GM20000 (cell line): ENCODE data around the gene FARSA.

Source experiments
- DNase-seq: peaks from one replicate; pipeline ENCODE4 v3.0.0; 2012; ENCODE audit warnings: low spot score
- CTCF ChIP-seq: IDR thresholded peaks from 2 replicates; pipeline ENCODE4 v1.5.1; 2012; ENCODE audit warnings: mild to moderate bottlenecking, control low read depth; ENCODE audit errors: extremely low read depth, missing control alignments

FARSA gene

DNA sequence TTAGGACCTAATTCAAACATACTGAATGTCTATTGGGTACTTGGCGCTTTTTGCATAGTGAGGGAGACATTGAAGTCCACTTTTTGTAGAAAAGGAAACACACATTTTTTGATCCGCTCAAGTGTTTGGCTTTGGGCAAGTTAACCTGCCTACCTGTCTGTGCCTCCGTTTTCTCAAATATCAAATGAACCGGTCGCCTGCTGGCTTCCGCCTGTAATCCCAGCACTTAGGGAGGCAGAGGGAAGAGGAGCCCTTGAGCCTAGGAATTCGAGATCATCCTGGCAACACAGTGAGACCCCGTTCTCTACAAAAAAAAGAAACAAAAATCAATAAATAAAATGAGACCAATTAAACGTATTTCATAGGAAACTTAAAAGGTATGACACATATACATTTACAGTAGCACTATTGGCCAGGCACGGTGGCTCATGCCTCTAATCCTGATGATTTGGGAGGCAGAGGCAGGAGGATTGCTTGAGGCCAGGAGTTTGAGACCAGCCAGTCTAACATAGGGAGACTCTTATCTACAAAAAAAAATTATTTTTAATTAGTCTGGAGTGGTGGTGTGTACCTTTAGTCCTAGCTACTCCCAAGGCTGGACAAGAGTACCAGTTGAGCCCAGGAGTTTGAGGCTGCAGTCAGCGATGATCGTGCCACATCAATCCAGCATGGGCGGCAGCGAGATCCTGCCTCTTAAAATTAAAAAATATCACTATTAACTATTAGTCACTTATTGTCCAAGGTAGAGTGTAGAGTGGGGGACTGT, 13.4 kb upstream of the FARSA start:
- TF ChIP-seq CTCF: no peak
- no peak for DNase-seq

DNA sequence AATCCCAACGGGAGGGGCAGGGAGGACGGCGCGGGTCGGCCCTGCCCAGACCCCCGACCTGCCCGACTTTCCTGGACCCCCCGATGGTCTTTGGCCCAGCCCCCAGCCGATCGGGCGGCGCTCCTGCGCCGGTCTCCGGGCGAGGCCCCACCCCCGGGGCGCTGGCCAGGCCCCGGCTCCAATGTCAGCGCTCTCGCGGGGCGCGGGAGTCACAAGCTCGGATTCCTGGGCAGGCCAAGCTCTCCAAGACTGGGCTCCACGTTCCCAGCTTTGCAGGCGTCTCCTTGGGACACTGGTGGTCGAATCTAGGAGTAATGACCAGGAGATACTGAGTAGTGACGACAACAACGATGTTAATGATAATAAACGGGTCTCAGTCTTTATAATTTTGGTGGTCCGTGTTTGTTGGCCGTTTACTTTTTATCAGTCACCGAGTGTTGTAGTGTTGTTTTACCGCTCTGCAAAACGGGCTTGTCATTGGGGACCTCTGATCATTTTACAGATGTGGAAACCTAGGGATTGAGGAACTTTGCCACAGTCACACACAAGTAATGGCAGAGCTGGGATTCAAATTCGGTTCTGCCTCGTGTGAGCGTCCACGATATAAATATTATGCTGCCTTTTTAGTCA, 12.7 kb upstream of the FARSA start:
- TF ChIP-seq CTCF: no peak
- peak; percentile 71 for DNase-seq

- peak; percentile 95 for DNase-seq
- TF ChIP-seq CTCF: no peak
Measured at GRCh38 chr19:12945479-12946091, 12.1 kb upstream of the FARSA start, which contains the start of gene RAD23A. Gene RAD23A, plus strand, starts transcription at chr19:12945862. Its CDS starts 87 bp downstream, at chr19:12945949.

GRCh38 chr19:12944104-12944674, 10.7 kb upstream of the FARSA start:
- no peak for TF ChIP-seq CTCF
- DNase-seq: no peak

GRCh38 chr19:12943437-12944044, 10.0 kb upstream of the FARSA start:
- TF ChIP-seq CTCF: no peak
- DNase-seq: no peak

DNA sequence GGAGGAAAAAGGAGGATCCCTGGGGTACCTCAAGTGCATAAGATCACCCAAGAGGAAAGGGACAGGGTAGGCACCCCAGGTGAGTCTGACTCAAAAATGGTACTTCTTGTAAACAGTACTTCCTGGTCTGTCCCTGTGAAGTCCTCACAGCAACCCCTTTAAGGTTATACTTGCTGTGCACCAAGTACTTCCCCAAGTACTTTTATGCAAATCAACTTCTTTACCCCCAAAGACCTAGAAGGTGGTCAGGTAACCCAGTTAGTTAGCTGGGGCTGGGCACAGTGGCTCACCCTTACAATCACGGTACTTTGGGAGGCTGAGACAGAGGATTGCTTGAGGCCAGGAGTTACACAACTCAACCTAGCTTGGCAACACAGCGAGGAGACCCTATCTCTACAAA, 7.4 kb upstream of the FARSA start:
- TF ChIP-seq CTCF: no peak
- no peak for DNase-seq

- TF ChIP-seq CTCF: no peak
- DNase-seq: no peak
Measured at GRCh38 chr19:12939975-12940423, 6.5 kb upstream of the FARSA start.
